Activated naive CD8-positive, alpha-beta T cell treated with anti-CD3 and anti-CD28 coated beads for 36 hours (primary cell): ENCODE measurements around the gene RABGAP1. TPM values are rescaled to one million over a fixed set of nuclear protein-coding genes. Genes with fewer than 3 reads are reported as not detected.

Experiments
- DNase-seq: peaks from one replicate; pipeline ENCODE4 v3.0.0; 2021
- H3K27ac Mint-ChIP-seq: one replicate; pipeline ENCODE4 v1.8.0; 2022; ENCODE audit warnings: mild to moderate bottlenecking, moderate library complexity, mixed read lengths
- H3K27me3 Mint-ChIP-seq: one replicate; pipeline ENCODE4 v1.8.0; 2022; ENCODE audit warnings: mild to moderate bottlenecking, mixed read lengths
- H3K36me3 Mint-ChIP-seq: one replicate; pipeline ENCODE4 v1.8.0; 2021; ENCODE audit warnings: mild to moderate bottlenecking, mixed read lengths
- H3K4me1 Mint-ChIP-seq: one replicate; pipeline ENCODE4 v1.8.0; 2021; ENCODE audit warnings: mixed read lengths
- H3K4me3 Mint-ChIP-seq: one replicate; pipeline ENCODE4 v1.8.0; 2022; ENCODE audit warnings: mild to moderate bottlenecking, moderate library complexity, mixed read lengths
- H3K9me3 Mint-ChIP-seq: one replicate; pipeline ENCODE4 v1.8.0; 2022; ENCODE audit warnings: mixed read lengths
- total RNA-seq, 2 experiments: library from RNA; stranded (reverse); gene quantifications; one replicate each; pipeline ENCODE4 v1.2.3, GENCODE V29; 2021

The RABGAP1 gene
- total RNA-seq, 2 experiments from 2014 or later, result 19.4 to 20.6 TPM

- Mint-ChIP-seq H3K4me3 (no peak overlapping the region), H3K27ac (no peak overlapping the region), H3K36me3 (peaks cover 15% of the 10 kb centered on the region), H3K4me1 (peaks cover 6% of the 10 kb centered on the region), H3K9me3 (peaks cover 3% of the 10 kb centered on the region), H3K27me3 (no peaks in the 10 kb centered on the region)
- DNase-seq, result no peak
These were observed 100.7 kb downstream of the RABGAP1 start for GRCh38 chr9:123041489-123041888.

GRCh38 chr9:123043081-123043939 lies 102.5 kb downstream of the RABGAP1 start:
- no peak overlapping the region for H3K4me3 Mint-ChIP-seq
- no peak for DNase-seq
- H3K4me1 Mint-ChIP-seq, result no peaks in the 10 kb centered on the region
- H3K27me3 Mint-ChIP-seq, result no peaks in the 10 kb centered on the region
- H3K36me3 Mint-ChIP-seq, result peaks cover 15% of the 10 kb centered on the region
- H3K9me3 Mint-ChIP-seq, result peaks cover 3% of the 10 kb centered on the region
- H3K27ac Mint-ChIP-seq, result no peak overlapping the region

- H3K4me1 Mint-ChIP-seq, result no peaks in the 10 kb centered on the region
- peaks cover 3% of the 10 kb centered on the region for H3K9me3 Mint-ChIP-seq
- no peaks in the 10 kb centered on the region for H3K27me3 Mint-ChIP-seq
- H3K27ac Mint-ChIP-seq, result no peak overlapping the region
- H3K4me3 Mint-ChIP-seq, result no peak overlapping the region
- no peak for DNase-seq
- peaks cover 15% of the 10 kb centered on the region for H3K36me3 Mint-ChIP-seq
These were observed 103.8 kb downstream of the RABGAP1 start for GRCh38 chr9:123044586-123044985.

DNA sequence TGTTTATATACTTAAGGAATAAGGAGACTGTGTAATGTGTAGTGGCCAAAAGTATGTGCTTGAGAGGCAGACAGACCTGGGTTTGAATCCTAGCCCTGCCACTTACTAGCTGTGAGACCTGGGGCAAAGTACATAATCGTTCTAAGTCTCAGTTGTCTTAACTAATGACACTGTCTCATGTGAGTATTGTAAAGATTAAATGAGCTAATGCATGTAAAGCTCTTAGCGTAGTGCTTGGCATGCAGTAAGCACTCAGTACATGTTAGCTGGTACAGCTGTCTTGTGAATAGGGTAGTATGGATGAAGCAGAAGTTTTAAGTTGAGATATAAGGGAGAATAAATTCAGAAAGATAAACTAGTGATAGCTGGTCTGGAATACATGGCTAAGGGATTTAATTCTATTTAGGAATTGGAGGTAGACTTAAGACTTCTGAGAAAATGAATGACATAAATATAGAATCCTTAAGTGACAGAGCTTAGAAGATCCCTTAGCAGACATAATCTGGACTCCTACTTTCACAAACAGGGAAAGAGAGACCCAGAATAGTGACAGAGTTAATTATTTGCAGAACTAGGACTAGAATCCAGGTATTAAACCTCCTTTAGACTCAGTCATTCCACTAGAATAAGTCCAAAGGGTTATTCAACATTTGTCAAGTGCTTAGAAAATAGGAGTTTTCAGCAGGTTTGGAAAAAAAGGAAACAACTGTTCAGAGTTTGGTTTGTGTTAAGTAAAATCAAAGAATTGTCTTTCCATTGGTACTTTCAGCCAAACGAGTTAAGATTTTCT lies 105.8 kb downstream of the RABGAP1 start:
- H3K27ac Mint-ChIP-seq, result no peak overlapping the region

DNA sequence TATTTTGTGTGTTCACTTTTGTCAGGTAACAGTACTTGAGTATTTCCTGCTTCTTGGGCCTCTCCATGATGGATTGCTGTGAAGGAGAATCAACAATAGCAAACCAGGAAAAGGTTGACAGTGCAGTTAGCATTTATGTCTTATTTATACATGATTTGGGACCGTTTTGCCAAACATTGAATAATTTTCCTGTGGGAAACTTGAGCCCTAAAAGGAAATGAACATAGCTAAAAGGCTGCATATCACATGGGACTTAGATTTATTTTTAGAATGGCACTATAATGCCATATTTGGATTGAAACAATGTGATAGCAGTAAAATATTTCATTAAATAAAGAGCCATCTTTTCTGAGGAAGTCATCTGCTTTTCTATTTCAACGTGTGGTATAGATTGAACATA lies 107.9 kb downstream of the RABGAP1 start:
- Mint-ChIP-seq H3K36me3 (peaks cover 3% of the 10 kb centered on the region), H3K27me3 (no peaks in the 10 kb centered on the region), H3K4me1 (peaks cover 6% of the 10 kb centered on the region), H3K27ac (no peak overlapping the region), H3K4me3 (no peak overlapping the region), H3K9me3 (no peaks in the 10 kb centered on the region)
- no peak for DNase-seq

More for the DNA sequence above, 105.8 kb downstream of the RABGAP1 start:
- Mint-ChIP-seq H3K27me3 (no peaks in the 10 kb centered on the region), H3K9me3 (peaks cover 3% of the 10 kb centered on the region), H3K36me3 (peaks cover 15% of the 10 kb centered on the region), H3K4me3 (no peak overlapping the region), H3K4me1 (no peaks in the 10 kb centered on the region)
- DNase-seq, result no peak

GRCh38 chr9:123049589-123050222 lies 108.9 kb downstream of the RABGAP1 start:
- H3K36me3 Mint-ChIP-seq, result peaks cover 3% of the 10 kb centered on the region
- H3K27me3 Mint-ChIP-seq, result no peaks in the 10 kb centered on the region
- H3K4me3 Mint-ChIP-seq, result no peak overlapping the region
- no peak for DNase-seq
- H3K9me3 Mint-ChIP-seq, result no peaks in the 10 kb centered on the region
- no peak overlapping the region for H3K27ac Mint-ChIP-seq
- peaks cover 9% of the 10 kb centered on the region for H3K4me1 Mint-ChIP-seq

GRCh38 chr9:123053046-123053445 lies 112.2 kb downstream of the RABGAP1 start:
- H3K27me3 Mint-ChIP-seq, result no peaks in the 10 kb centered on the region
- H3K9me3 Mint-ChIP-seq, result no peaks in the 10 kb centered on the region
- no peak overlapping the region for H3K4me3 Mint-ChIP-seq
- DNase-seq, result no peak
- peaks cover 9% of the 10 kb centered on the region for H3K4me1 Mint-ChIP-seq
- H3K36me3 Mint-ChIP-seq, result peaks cover 3% of the 10 kb centered on the region
- H3K27ac Mint-ChIP-seq, result no peak overlapping the region

- Mint-ChIP-seq H3K4me1 (peaks cover 9% of the 10 kb centered on the region), H3K27ac (no peak overlapping the region), H3K36me3 (peaks cover 3% of the 10 kb centered on the region), H3K27me3 (no peaks in the 10 kb centered on the region), H3K4me3 (no peak overlapping the region), H3K9me3 (no peaks in the 10 kb centered on the region)
- no peak for DNase-seq
These were observed 112.9 kb downstream of the RABGAP1 start for GRCh38 chr9:123053711-123054110.

DNA sequence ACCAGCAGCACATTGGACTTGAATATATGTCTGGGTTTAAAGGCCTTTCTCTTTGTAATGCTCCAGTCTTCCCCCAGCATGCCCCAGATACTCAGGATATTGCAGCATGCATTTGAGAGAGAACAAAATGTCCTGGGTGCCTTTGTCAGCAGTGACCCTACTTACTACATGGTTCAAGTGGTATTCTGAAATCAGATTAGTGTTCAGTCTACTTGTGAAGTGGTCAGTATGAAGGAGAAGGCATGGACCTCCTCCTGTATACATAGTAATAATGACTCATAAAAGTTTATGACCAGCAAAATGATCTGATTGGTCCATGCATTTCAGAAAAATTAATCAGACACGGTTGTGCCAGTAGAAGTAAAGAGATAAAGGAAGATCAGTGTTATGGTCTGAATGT lies 118.0 kb downstream of the RABGAP1 start:
- H3K27ac Mint-ChIP-seq, result no peak overlapping the region
- peaks cover 2% of the 10 kb centered on the region for H3K4me1 Mint-ChIP-seq
- no peaks in the 10 kb centered on the region for H3K9me3 Mint-ChIP-seq
- no peaks in the 10 kb centered on the region for H3K27me3 Mint-ChIP-seq
- no peak for DNase-seq
- H3K36me3 Mint-ChIP-seq, result no peaks in the 10 kb centered on the region
- H3K4me3 Mint-ChIP-seq, result no peak overlapping the region

- Mint-ChIP-seq H3K9me3 (no peaks in the 10 kb centered on the region), H3K27me3 (no peaks in the 10 kb centered on the region), H3K4me3 (no peak overlapping the region), H3K36me3 (peaks cover 2% of the 10 kb centered on the region), H3K27ac (no peak overlapping the region), H3K4me1 (no peaks in the 10 kb centered on the region)
- DNase-seq, result no peak
These were observed 118.8 kb downstream of the RABGAP1 start for GRCh38 chr9:123059472-123060220.

- DNase-seq, result no peak
- Mint-ChIP-seq H3K27ac (no peak overlapping the region), H3K4me3 (no peak overlapping the region), H3K36me3 (peaks cover 2% of the 10 kb centered on the region), H3K4me1 (no peaks in the 10 kb centered on the region), H3K9me3 (no peaks in the 10 kb centered on the region), H3K27me3 (no peaks in the 10 kb centered on the region)
These were observed 120.4 kb downstream of the RABGAP1 start for GRCh38 chr9:123061216-123061615.

- H3K9me3 Mint-ChIP-seq, result no peaks in the 10 kb centered on the region
- no peak overlapping the region for H3K27ac Mint-ChIP-seq
- DNase-seq, result no peak
- H3K36me3 Mint-ChIP-seq, result peaks cover 2% of the 10 kb centered on the region
- no peaks in the 10 kb centered on the region for H3K27me3 Mint-ChIP-seq
- H3K4me1 Mint-ChIP-seq, result no peaks in the 10 kb centered on the region
- no peak overlapping the region for H3K4me3 Mint-ChIP-seq
These were observed 121.7 kb downstream of the RABGAP1 start for GRCh38 chr9:123062351-123063176.

DNA sequence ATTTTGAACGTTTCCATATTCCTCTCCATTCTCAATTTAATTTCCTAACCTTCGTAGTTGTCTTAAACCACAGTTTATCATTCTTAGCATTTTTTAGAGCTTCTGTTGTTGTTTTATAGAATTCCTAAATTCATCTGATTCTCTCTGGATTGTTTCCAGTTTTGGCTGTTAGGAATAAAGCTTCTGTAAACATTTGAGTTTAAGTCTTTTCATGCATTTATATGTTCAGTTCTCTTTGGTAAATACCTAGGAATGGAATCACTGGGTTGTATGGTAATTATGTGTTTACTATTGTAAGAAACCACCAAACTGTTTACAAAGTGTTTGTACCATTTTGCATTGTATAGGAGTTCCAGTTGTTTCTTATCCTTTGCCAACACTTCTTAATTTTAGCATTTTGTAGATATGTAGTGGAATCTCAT lies 122.4 kb downstream of the RABGAP1 start:
- no peaks in the 10 kb centered on the region for H3K27me3 Mint-ChIP-seq
- H3K4me3 Mint-ChIP-seq, result no peak overlapping the region
- DNase-seq, result no peak
- H3K9me3 Mint-ChIP-seq, result no peaks in the 10 kb centered on the region
- H3K4me1 Mint-ChIP-seq, result no peaks in the 10 kb centered on the region
- no peak overlapping the region for H3K27ac Mint-ChIP-seq
- H3K36me3 Mint-ChIP-seq, result peaks cover 2% of the 10 kb centered on the region

- Mint-ChIP-seq H3K36me3 (peaks cover 2% of the 10 kb centered on the region), H3K4me3 (no peak overlapping the region), H3K9me3 (no peaks in the 10 kb centered on the region), H3K27me3 (no peaks in the 10 kb centered on the region), H3K4me1 (no peaks in the 10 kb centered on the region), H3K27ac (no peak overlapping the region)
- DNase-seq, result no peak
These were observed 123.1 kb downstream of the RABGAP1 start for GRCh38 chr9:123063896-123064295.
